Mucosa of descending colon (tissue), 3 donors: ENCODE measurements around the gene DENND1B. TPM values are rescaled to one million over a fixed set of nuclear protein-coding genes. Genes with fewer than 3 reads are reported as not detected.
A peak's percentile ranks its signal among the peaks of the same experiment; 100 is the strongest.

ENCODE experiments used
- ATAC-seq: fragments of 200-7000 bp; cut with Tn5 transposase; one replicate; pipeline ENCODE4 v1.9.1; 2020; ENCODE audit warnings: mild to moderate bottlenecking, moderate library complexity
- DNase-seq, 3 donors: peaks; one replicate each; pipeline ENCODE4 v3.0.0-alpha.2; 2020
- H3K36me3 ChIP-seq: fragments of 200-600 bp; one replicate; pipeline ENCODE4 v1.8.0; 2021; ENCODE audit warnings: low read depth, mild to moderate bottlenecking
- H3K4me1 ChIP-seq: fragments of 200-600 bp; one replicate; pipeline ENCODE4 v1.8.0; 2021; ENCODE audit warnings: low read depth, mild to moderate bottlenecking
- H3K4me3 ChIP-seq: fragments of 200-600 bp; one replicate; pipeline ENCODE4 v1.8.0; 2021; ENCODE audit warnings: mild to moderate bottlenecking
- H3K9me3 ChIP-seq: fragments of 200-600 bp; one replicate; pipeline ENCODE4 v1.8.0; 2021; ENCODE audit warnings: mild to moderate bottlenecking
- intact Hi-C, 2 donors: fragments of 100-400 bp; cut with DNase I in 1 of 2; cut with micrococcal nuclease in 1 of 2; formaldehyde crosslinking; loops; one replicate each; pipeline versions ENCODE4 v1.11.0 to v1.11.1; 2022; cut with DNase I, micrococcal nuclease
- long read RNA-seq, 2 donors: library from polyadenylated mRNA; unstranded; transcript quantifications; one replicate each; pipeline ENCODE4 v2.0.0, GENCODE V29; 2019 to 2021
- total RNA-seq, 3 donors: library from RNA; stranded (reverse); fragmentation: NEBNext Ultra II Directional in 2 of 3; extraction: Animal tissue kit (Norgen Biotek cat#: 25700) in 2 of 3; gene quantifications; one replicate each; pipeline versions ENCODE4 v1.2.1 to v1.2.4, GENCODE V29; 2021 to 2023
- TF ChIP-seq, protein P1 (sequence below): fragments of 200-600 bp; IDR thresholded peaks from one replicate; pipeline ENCODE4 v1.8.0; 2022; ENCODE audit warnings: antibody characterized with exemption, mild to moderate bottlenecking
- donor health status: DM: no; HTN: no; CAD: no; lungs with moderate emphysema.
- donor health status: DM: no; HTN: no; CAD: no.
- donor health status: DM: no; HTN: yes; CAD: no.

The DENND1B gene, protein sequence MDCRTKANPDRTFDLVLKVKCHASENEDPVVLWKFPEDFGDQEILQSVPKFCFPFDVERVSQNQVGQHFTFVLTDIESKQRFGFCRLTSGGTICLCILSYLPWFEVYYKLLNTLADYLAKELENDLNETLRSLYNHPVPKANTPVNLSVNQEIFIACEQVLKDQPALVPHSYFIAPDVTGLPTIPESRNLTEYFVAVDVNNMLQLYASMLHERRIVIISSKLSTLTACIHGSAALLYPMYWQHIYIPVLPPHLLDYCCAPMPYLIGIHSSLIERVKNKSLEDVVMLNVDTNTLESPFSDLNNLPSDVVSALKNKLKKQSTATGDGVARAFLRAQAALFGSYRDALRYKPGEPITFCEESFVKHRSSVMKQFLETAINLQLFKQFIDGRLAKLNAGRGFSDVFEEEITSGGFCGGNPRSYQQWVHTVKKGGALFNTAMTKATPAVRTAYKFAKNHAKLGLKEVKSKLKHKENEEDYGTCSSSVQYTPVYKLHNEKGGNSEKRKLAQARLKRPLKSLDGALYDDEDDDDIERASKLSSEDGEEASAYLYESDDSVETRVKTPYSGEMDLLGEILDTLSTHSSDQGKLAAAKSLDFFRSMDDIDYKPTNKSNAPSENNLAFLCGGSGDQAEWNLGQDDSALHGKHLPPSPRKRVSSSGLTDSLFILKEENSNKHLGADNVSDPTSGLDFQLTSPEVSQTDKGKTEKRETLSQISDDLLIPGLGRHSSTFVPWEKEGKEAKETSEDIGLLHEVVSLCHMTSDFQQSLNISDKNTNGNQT
- 10 to 100 TPM; 29.3 to 54.9 (median 32.2) TPM for total RNA-seq
- long read RNA-seq, donor 1, full-length matches to known transcripts = 11 of 32 reads
- long read RNA-seq, donor 1, partial matches to known transcripts = 4 of 32 reads
- long read RNA-seq, donor 1, other reads (novel, unspliced or antisense) = 17 of 32 reads
- long read RNA-seq, donor 2, partial matches to known transcripts = 1 of 4 reads
- long read RNA-seq, donor 2, other reads (novel, unspliced or antisense) = 3 of 4 reads

- no peaks in the 10 kb centered on the region for H3K9me3 ChIP-seq
- intact Hi-C loops = no loop called here
- DNase-seq = peak; percentile 91 to 95 (median 92)
- TF ChIP-seq, protein P1, sequence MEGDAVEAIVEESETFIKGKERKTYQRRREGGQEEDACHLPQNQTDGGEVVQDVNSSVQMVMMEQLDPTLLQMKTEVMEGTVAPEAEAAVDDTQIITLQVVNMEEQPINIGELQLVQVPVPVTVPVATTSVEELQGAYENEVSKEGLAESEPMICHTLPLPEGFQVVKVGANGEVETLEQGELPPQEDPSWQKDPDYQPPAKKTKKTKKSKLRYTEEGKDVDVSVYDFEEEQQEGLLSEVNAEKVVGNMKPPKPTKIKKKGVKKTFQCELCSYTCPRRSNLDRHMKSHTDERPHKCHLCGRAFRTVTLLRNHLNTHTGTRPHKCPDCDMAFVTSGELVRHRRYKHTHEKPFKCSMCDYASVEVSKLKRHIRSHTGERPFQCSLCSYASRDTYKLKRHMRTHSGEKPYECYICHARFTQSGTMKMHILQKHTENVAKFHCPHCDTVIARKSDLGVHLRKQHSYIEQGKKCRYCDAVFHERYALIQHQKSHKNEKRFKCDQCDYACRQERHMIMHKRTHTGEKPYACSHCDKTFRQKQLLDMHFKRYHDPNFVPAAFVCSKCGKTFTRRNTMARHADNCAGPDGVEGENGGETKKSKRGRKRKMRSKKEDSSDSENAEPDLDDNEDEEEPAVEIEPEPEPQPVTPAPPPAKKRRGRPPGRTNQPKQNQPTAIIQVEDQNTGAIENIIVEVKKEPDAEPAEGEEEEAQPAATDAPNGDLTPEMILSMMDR = peak; percentile 12
- ATAC-seq = peak; percentile 83
- H3K4me1 ChIP-seq = peaks cover 35% of the 10 kb centered on the region
- peak within 1 kb of the TSS; percentile 83 for H3K4me3 ChIP-seq
- no peaks in the 10 kb centered on the region for H3K36me3 ChIP-seq
Observed at GRCh38 chr1:197775282-197776262, at the start of gene DENND1B. Gene DENND1B (minus strand): TSS chr1:197775480. CDS start chr1:197775155, 325 bp downstream.

- TF ChIP-seq, protein P1 = no peak
- ATAC-seq (no peak), DNase-seq (no peak)
- Histone ChIP-seq H3K36me3 (no peaks in the 10 kb centered on the region), H3K9me3 (no peaks in the 10 kb centered on the region), H3K4me1 (no peaks in the 10 kb centered on the region), H3K4me3 (no peak overlapping the region)
- intact Hi-C loops = no loop called here
Observed at GRCh38 chr1:197814306-197814705, 39.0 kb upstream of the DENND1B start.

DNA sequence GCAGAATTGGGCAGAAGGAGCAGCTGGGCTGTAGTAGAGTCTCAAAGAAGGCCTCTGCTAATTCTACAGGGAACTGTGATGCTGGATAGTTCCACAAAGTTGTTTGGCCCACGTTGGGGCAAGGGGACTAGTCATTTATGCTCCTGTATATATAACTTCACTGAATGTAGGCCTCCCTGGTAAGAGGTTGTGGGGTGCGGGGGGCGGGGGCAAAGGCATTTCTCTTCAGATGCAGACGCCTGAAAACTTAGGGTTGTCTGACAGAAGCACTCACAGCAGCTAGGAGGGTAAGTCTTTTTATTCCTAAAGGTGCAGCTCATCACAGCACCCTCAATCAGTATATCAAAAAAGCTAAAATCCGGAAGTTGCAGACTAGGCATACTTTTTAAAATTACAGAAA is 38.5 kb upstream of the DENND1B start:
- no peaks in the 10 kb centered on the region for H3K4me1 ChIP-seq
- H3K36me3 ChIP-seq = no peaks in the 10 kb centered on the region
- ATAC-seq = no peak
- no peaks in the 10 kb centered on the region for H3K9me3 ChIP-seq
- DNase-seq = no peak
- intact Hi-C loops = no loop called here
- no peak overlapping the region for H3K4me3 ChIP-seq
- TF ChIP-seq, protein P1 = no peak

DNA sequence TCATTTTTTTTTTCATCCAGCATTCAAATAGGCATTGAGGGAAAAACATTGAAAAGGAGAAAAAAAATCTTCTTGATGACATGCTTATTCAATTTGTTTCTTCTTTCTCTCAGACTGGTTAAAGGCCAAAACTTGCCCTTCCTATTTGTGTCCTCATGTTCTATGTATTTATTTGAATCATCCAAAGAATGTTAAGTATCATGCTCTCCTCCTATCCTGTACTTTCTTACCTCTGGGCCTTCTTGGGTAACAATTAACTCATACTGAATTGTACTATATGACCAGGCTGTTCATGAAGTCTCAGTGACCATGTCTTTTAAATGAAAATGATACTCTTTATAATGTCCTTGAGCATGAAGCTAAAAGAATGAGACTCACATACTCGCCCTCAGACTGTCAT is 36.5 kb upstream of the DENND1B start:
- ATAC-seq = no peak
- Histone ChIP-seq H3K36me3 (no peaks in the 10 kb centered on the region), H3K4me3 (no peak overlapping the region), H3K9me3 (no peaks in the 10 kb centered on the region), H3K4me1 (peaks cover 12% of the 10 kb centered on the region)
- DNase-seq = no peak
- intact Hi-C loops = no loop called here
- TF ChIP-seq, protein P1 = no peak

- no peak for DNase-seq
- Histone ChIP-seq H3K4me1 (peaks cover 12% of the 10 kb centered on the region), H3K36me3 (no peaks in the 10 kb centered on the region), H3K9me3 (no peaks in the 10 kb centered on the region), H3K4me3 (no peak overlapping the region)
- TF ChIP-seq, protein P1 = no peak
- ATAC-seq = no peak
- intact Hi-C loops = no loop called here
Observed at GRCh38 chr1:197810812-197811211, 35.5 kb upstream of the DENND1B start.
